ENCODE data around the gene SIGLEC15.
A peak's percentile ranks its signal among the peaks of the same experiment; 100 is the strongest.

Gene SIGLEC15

DNA sequence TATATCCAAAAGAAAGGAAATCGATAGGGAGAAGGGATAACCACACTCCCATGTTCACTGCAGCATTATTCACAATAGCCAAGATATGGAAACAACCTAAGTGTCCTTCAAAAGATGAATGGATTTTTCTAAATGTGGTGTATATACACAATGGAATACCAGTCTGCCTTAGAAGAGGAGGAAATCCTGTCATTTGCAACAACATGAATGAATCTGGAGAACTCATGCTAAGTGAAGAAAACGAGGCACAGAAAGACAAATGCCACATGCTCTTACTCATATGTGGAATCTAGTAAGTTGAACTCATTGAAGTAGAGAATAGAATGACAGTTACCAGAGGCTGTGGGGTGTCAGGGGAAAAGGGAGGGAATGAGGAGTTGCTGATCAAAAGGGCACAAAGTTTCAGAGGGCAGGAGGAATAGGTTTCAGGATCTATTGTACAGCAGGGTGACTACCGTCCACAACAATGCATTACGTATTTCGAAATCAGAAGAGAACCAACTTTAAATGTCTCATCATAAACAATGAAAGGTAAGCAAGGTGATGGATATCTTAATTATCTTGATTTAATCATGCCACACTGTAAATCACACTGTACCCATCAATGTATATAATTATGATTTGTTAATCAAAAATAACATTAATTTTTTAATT, 46.1 kb downstream of the SIGLEC15 start:
- no peaks in the 10 kb centered on the region for H3K9me3 ChIP-seq
- H3K4me3 ChIP-seq (ENCODE audit: low read depth, low read length): no peak overlapping the region
- H3K4me1 ChIP-seq: no peaks in the 10 kb centered on the region
- TF ChIP-seq CTCF (IDR thresholded peaks at IDR 0.05; ENCODE audit: low read depth, low read length): no peak
- DNase-seq: no peak
- H3K27me3 ChIP-seq: no peaks in the 10 kb centered on the region
- no peaks in the 10 kb centered on the region for H3K36me3 ChIP-seq

- Histone ChIP-seq H3K4me1 (no peaks in the 10 kb centered on the region), H3K36me3 (no peaks in the 10 kb centered on the region), H3K27me3 (no peaks in the 10 kb centered on the region), H3K4me3 (ENCODE audit: low read depth, low read length) (no peak overlapping the region), H3K9me3 (no peaks in the 10 kb centered on the region)
- peak; percentile 19 for DNase-seq
- no peak for TF ChIP-seq CTCF (IDR thresholded peaks at IDR 0.05; ENCODE audit: low read depth, low read length)
These were observed 49.2 kb downstream of the SIGLEC15 start for GRCh38 chr18:45874491-45875184.

DNA sequence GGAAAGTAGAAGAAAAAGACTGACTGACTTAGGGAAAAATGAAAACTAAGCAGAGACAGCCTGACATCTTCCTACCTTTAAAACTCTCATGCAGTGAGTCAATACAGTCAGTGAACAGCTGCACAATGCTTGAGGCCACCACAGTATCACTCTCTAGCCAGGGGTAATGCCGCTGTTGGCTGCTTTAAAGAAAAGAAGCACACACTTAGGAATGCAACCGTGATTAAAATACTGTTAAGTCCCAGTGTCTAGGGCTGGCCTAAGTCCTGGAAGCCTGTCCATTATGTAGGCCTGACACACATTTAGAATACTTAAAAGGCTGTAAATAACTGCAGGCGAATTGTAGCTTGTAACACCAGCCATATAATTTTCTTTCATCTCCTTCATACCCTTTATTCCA, 50.7 kb downstream of the SIGLEC15 start:
- Histone ChIP-seq H3K9me3 (no peaks in the 10 kb centered on the region), H3K27me3 (no peaks in the 10 kb centered on the region), H3K36me3 (no peaks in the 10 kb centered on the region), H3K4me3 (ENCODE audit: low read depth, low read length) (no peak overlapping the region), H3K4me1 (no peaks in the 10 kb centered on the region)
- no peak for TF ChIP-seq CTCF (IDR thresholded peaks at IDR 0.05; ENCODE audit: low read depth, low read length)
- no peak for DNase-seq

DNA sequence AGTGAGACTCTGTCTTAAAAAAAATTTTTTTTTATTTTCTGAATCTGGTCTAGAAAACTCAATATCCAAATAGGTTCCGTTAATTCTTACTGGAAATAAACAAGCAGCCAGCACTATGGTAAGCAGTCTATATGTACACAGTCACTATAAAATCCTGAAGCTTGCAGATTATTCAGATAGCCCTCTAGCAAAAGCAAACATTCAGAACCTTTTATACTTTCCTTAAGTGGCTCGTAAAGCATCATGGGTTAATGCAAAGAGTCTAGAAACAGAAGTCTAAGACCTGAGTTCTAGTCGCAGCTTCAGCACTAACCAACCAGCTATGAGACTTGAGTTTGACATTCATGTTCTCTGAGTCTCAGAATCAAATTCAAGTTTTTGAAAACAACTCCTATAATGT, 51.9 kb downstream of the SIGLEC15 start:
- Histone ChIP-seq H3K4me3 (ENCODE audit: low read depth, low read length) (no peak overlapping the region), H3K4me1 (no peaks in the 10 kb centered on the region), H3K36me3 (no peaks in the 10 kb centered on the region), H3K27me3 (no peaks in the 10 kb centered on the region), H3K9me3 (no peaks in the 10 kb centered on the region)
- no peak for TF ChIP-seq CTCF (IDR thresholded peaks at IDR 0.05; ENCODE audit: low read depth, low read length)
- no peak for DNase-seq

- TF ChIP-seq CTCF (IDR thresholded peaks at IDR 0.05; ENCODE audit: low read depth, low read length): peak; percentile 79
- Histone ChIP-seq H3K9me3 (no peaks in the 10 kb centered on the region), H3K36me3 (no peaks in the 10 kb centered on the region), H3K27me3 (no peaks in the 10 kb centered on the region), H3K4me3 (ENCODE audit: low read depth, low read length) (no peak overlapping the region), H3K4me1 (no peaks in the 10 kb centered on the region)
- peak; percentile 43 for DNase-seq
These were observed 54.5 kb downstream of the SIGLEC15 start for GRCh38 chr18:45879681-45880655.

Data from BE2C (cell line).